Measurements from ENCODE around the gene IFIT2. TPM values are rescaled to one million over a fixed set of nuclear protein-coding genes. Genes with fewer than 3 reads are reported as not detected.

Gene IFIT2
- total RNA-seq, 1 experiment from 2014 or later, result 1.7 TPM

GRCh38 chr10:89278034-89278535 lies 23.8 kb upstream of the IFIT2 start:
- CTCF ChIA-PET, result no interaction called here
- Histone ChIP-seq H3K9me3 (ENCODE audit: low read depth, low read length, poor library complexity, severe bottlenecking) (no peaks in the 10 kb centered on the region), H3K27ac (ENCODE audit: low read depth, low read length, poor library complexity, severe bottlenecking) (peak overlapping the region; percentile 20), H3K27me3 (replicated peaks; ENCODE audit: insufficient read depth, low read depth, low read length, poor library complexity) (no peaks in the 10 kb centered on the region), H3K36me3 (ENCODE audit: insufficient read depth, low read length, poor library complexity, severe bottlenecking) (no peaks in the 10 kb centered on the region), H3K4me3 (ENCODE audit: low read depth, low read length, poor library complexity, severe bottlenecking) (no peak overlapping the region), H3K4me1 (ENCODE audit: insufficient read depth, low read length, poor library complexity, severe bottlenecking) (peaks cover 22% of the 10 kb centered on the region)
- peak; percentile 62 for DNase-seq (ENCODE audit: low spot score)
- intact Hi-C loops (cut with micrococcal nuclease; ENCODE audit: unreplicated experiment), result no loop called here
- no peak for TF ChIP-seq EZH2 (IDR thresholded peaks at IDR 0.05; ENCODE audit: borderline replicate concordance, low read depth, low read length, poor library complexity, severe bottlenecking)
- no peak for TF ChIP-seq CTCF (conservative IDR thresholded peaks at IDR 0.05; ENCODE audit: low read depth, low read length)
- POLR2A ChIA-PET (ENCODE audit: low non-redundant PET), result no interaction called here
- BruUV-seq (replicated peaks), result no TSS peak

- Histone ChIP-seq H3K4me1 (ENCODE audit: insufficient read depth, low read length, poor library complexity, severe bottlenecking) (peaks cover 22% of the 10 kb centered on the region), H3K9me3 (ENCODE audit: low read depth, low read length, poor library complexity, severe bottlenecking) (no peaks in the 10 kb centered on the region), H3K27me3 (replicated peaks; ENCODE audit: insufficient read depth, low read depth, low read length, poor library complexity) (no peaks in the 10 kb centered on the region), H3K36me3 (ENCODE audit: insufficient read depth, low read length, poor library complexity, severe bottlenecking) (no peaks in the 10 kb centered on the region), H3K27ac (ENCODE audit: low read depth, low read length, poor library complexity, severe bottlenecking) (no peak overlapping the region), H3K4me3 (ENCODE audit: low read depth, low read length, poor library complexity, severe bottlenecking) (no peak overlapping the region)
- no peak for TF ChIP-seq EZH2 (IDR thresholded peaks at IDR 0.05; ENCODE audit: borderline replicate concordance, low read depth, low read length, poor library complexity, severe bottlenecking)
- TF ChIP-seq CTCF (conservative IDR thresholded peaks at IDR 0.05; ENCODE audit: low read depth, low read length), result no peak
- no peak for DNase-seq (ENCODE audit: low spot score)
- CTCF ChIA-PET, result interaction anchor here (0.6 kb wide), 1 partner anchor 113 kb away, joined by 7 read pairs; no protein-coding TSS in a partner anchor
- POLR2A ChIA-PET (ENCODE audit: low non-redundant PET), result no interaction called here
- intact Hi-C loops (cut with micrococcal nuclease; ENCODE audit: unreplicated experiment), result no loop called here
- BruUV-seq (replicated peaks), result no TSS peak
Observed at GRCh38 chr10:89278900-89279392, 22.9 kb upstream of the IFIT2 start.

- Histone ChIP-seq H3K36me3 (ENCODE audit: insufficient read depth, low read length, poor library complexity, severe bottlenecking) (no peaks in the 10 kb centered on the region), H3K4me1 (ENCODE audit: insufficient read depth, low read length, poor library complexity, severe bottlenecking) (peaks cover 22% of the 10 kb centered on the region), H3K27ac (ENCODE audit: low read depth, low read length, poor library complexity, severe bottlenecking) (no peak overlapping the region), H3K4me3 (ENCODE audit: low read depth, low read length, poor library complexity, severe bottlenecking) (no peak overlapping the region), H3K27me3 (replicated peaks; ENCODE audit: insufficient read depth, low read depth, low read length, poor library complexity) (no peaks in the 10 kb centered on the region), H3K9me3 (ENCODE audit: low read depth, low read length, poor library complexity, severe bottlenecking) (no peaks in the 10 kb centered on the region)
- intact Hi-C loops (cut with micrococcal nuclease; ENCODE audit: unreplicated experiment), result no loop called here
- POLR2A ChIA-PET (ENCODE audit: low non-redundant PET), result no interaction called here
- no peak for DNase-seq (ENCODE audit: low spot score)
- TF ChIP-seq CTCF (conservative IDR thresholded peaks at IDR 0.05; ENCODE audit: low read depth, low read length) (no peak), EZH2 (IDR thresholded peaks at IDR 0.05; ENCODE audit: borderline replicate concordance, low read depth, low read length, poor library complexity, severe bottlenecking) (no peak)
- CTCF ChIA-PET, result interaction anchor here (0.6 kb wide), 1 partner anchor 112 kb away, joined by 7 read pairs; no protein-coding TSS in a partner anchor
- BruUV-seq (replicated peaks), result no TSS peak
Observed at GRCh38 chr10:89279421-89279869, 22.4 kb upstream of the IFIT2 start.

Data from A673 (cell line).